ENCODE measurements around the gene BHMT.

Gene BHMT

GRCh38 chr5:79111387-79111959 lies at the start of gene BHMT:
TSS of gene BHMT (plus strand) at chr5:79111809. CDS start at chr5:79111886, 77 bp downstream.
- no peak for DNase-seq (ENCODE audit: low read depth, low spot score)
- H3K27ac ChIP-seq = no peak within 1 kb of the TSS

- no peak for DNase-seq (ENCODE audit: low read depth, low spot score)
These were observed 49.2 kb upstream of the BHMT start for GRCh38 chr5:79062436-79062835.

GRCh38 chr5:79069488-79070349 lies 41.9 kb upstream of the BHMT start, which contains the start of the genes BHMT2 and DMGDH:
TSS of gene BHMT2 (plus strand) at chr5:79069767. CDS start at chr5:79069783, 16 bp downstream.
TSS of gene DMGDH (minus strand) at chr5:79069674. CDS start at chr5:79069620, 54 bp downstream.
- no peak within 1 kb of the TSS for H3K27ac ChIP-seq
- no peak for DNase-seq (ENCODE audit: low read depth, low spot score)

More at GRCh38 chr5:79062436-79062835, 49.2 kb upstream of the BHMT start:
- H3K27ac ChIP-seq = no peak overlapping the region

- no peak for DNase-seq (ENCODE audit: low read depth, low spot score)
- H3K27ac ChIP-seq = no peak overlapping the region
These were observed 41.3 kb upstream of the BHMT start for GRCh38 chr5:79070350-79070667.

DNA sequence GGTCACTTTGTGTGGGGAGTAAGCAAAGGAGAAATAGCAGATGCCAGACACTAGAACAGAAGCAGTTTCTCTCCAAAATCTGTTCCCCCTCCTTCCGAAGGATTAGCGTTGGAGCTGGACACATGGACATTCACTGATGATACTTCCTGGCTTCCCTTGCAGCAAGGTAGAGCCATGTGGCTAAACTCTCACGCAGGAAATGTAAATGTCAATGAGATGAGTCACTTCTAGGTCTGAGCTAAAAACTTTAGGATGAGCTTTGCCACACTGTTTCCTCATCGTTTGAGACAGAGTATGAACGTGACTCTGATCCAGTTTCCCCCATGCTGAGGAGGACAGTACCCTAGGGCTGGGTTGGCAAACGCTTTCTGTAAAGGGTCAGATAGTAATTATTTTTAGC lies 37.0 kb upstream of the BHMT start:
- H3K27ac ChIP-seq = no peak overlapping the region

GRCh38 chr5:79075646-79076426 lies 35.8 kb upstream of the BHMT start:
- DNase-seq (ENCODE audit: low read depth, low spot score) = no peak
- H3K27ac ChIP-seq = no peak overlapping the region

More for the DNA sequence above, 37.0 kb upstream of the BHMT start:
- no peak for DNase-seq (ENCODE audit: low read depth, low spot score)

DNA sequence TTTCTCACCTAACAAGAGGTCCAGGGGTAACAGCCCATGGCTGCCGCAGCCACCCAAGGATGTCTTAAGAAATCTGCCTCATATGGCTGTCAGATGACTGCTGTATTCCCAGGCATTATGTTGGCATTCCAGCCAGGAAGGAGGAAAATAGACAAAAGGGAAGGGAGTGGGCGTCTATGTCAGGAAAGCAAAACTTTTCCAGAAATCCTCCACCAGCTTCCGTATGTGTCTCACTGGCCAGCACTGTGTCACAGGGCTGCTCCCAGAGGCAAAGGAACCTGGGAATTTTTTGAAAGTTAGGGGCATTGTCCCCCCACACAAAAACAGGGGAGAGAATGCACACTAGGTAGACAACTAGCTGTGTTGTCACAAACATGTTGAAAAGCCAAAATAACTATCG lies 34.8 kb upstream of the BHMT start:
- no peak for DNase-seq (ENCODE audit: low read depth, low spot score)
- H3K27ac ChIP-seq = no peak overlapping the region

GRCh38 chr5:79077680-79078365 lies 33.8 kb upstream of the BHMT start:
- DNase-seq (ENCODE audit: low read depth, low spot score) = no peak
- H3K27ac ChIP-seq = no peak overlapping the region

- H3K27ac ChIP-seq = no peak overlapping the region
- DNase-seq (ENCODE audit: low read depth, low spot score) = no peak
These were observed 30.8 kb upstream of the BHMT start for GRCh38 chr5:79080804-79081203.

GRCh38 chr5:79081779-79082178 lies 29.8 kb upstream of the BHMT start:
- H3K27ac ChIP-seq = no peak overlapping the region
- no peak for DNase-seq (ENCODE audit: low read depth, low spot score)

DNA sequence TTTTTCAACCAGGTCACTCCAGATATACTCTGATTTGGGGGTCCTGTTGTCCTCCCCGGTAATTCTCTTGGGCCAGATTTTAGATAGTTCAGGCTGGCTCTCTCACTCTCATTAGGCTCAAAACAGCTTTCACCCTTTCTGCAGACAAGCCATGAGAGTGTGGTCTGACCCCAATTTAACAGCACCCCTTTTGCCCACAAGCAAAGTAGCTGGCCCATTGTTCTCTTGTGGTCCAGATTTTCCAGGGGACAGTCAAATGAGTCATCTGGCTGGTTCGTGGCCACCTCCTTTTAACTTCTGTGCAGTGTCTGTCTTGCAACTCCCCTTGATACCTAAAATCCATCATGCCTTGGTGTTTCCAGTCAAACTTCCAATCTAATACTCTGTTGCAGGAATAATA lies 25.5 kb upstream of the BHMT start:
- no peak for DNase-seq (ENCODE audit: low read depth, low spot score)

GRCh38 chr5:79088507-79088906 lies 23.1 kb upstream of the BHMT start:
- DNase-seq (ENCODE audit: low read depth, low spot score) = no peak
- H3K27ac ChIP-seq = no peak overlapping the region

More for the DNA sequence above, 25.5 kb upstream of the BHMT start:
- no peak overlapping the region for H3K27ac ChIP-seq

GRCh38 chr5:79091064-79091463 lies 20.5 kb upstream of the BHMT start:
- no peak for DNase-seq (ENCODE audit: low read depth, low spot score)

DNA sequence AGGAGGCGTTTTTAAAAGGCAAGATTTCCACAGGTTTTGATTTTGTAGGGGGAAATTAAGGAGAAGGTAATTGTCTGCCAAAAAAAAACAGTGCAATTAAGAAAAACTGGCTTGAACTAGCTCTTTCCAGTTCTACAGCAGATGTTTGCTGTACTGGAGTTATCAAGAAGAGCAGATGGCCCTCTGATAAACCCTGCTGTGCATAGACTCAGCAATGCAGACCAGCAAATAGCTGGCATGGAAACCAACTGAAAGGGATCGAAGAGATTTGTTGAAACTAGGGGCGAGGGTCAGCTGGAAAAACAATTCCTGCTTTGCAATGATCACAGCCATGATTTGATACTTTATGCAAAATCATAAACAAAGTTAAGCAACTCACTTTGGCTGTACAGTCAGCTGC lies 17.8 kb upstream of the BHMT start:
- H3K27ac ChIP-seq = no peak overlapping the region
- no peak for DNase-seq (ENCODE audit: low read depth, low spot score)

More at GRCh38 chr5:79091064-79091463, 20.5 kb upstream of the BHMT start:
- H3K27ac ChIP-seq = no peak overlapping the region

GRCh38 chr5:79105868-79106267 lies 5.7 kb upstream of the BHMT start:
- no peak for DNase-seq (ENCODE audit: low read depth, low spot score)
- no peak overlapping the region for H3K27ac ChIP-seq

DNA sequence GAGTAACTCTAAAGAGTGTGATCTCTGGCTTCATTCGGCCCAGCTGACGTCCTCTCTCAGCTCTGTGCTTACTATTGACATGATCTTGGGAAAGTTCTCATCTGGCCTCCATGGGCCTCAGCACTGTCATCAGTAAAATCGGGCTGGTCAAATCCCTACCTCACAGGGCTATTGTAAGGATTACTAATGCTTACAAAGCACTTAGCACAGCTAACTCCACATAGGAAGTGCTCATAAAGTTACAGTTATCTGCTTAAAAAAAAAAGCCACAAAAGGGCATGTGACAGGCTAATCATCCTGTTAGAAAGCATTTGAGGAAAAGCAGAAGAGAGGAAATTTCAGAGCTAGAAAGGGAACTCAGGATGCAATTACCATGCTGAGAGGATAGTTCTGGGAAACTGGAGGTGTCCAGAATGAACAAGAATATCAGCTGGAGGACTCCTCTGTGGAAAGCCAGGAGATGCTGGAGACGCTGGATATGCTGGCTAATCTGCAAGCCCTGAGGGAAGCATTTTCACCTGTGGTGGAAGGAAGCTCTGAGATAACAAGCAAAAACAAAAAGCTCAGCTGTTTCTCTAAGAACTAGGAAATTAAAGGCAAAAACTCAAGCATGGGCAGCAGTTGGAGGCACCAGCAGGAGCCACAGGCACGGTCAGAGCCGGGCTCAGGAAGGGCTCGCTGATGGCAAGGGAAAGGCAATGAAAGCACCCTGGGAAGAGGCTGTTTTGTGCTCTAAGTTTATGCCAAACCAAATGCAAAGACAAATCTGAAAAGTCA lies 4.4 kb upstream of the BHMT start:
- DNase-seq (ENCODE audit: low read depth, low spot score) = no peak
- H3K27ac ChIP-seq = no peak overlapping the region

GRCh38 chr5:79108086-79108485 lies 3.5 kb upstream of the BHMT start:
- H3K27ac ChIP-seq = no peak overlapping the region
- DNase-seq (ENCODE audit: low read depth, low spot score) = no peak

GRCh38 chr5:79108792-79109191 lies 2.8 kb upstream of the BHMT start:
- H3K27ac ChIP-seq = no peak overlapping the region
- DNase-seq (ENCODE audit: low read depth, low spot score) = no peak

Data from epithelial cell of prostate (primary cell).